DND-41 (cell line): ENCODE results near the gene SEMA4C.

Experiments
- EZH2 ChIP-seq: IDR thresholded peaks from 3 replicates; pipeline ENCODE4 v1.6.1; 2012; ENCODE audit warnings: borderline replicate concordance, low read depth, mild to moderate bottlenecking, moderate library complexity, low read length, inconsistent platforms; ENCODE audit not compliant: severe bottlenecking
- TF ChIP-seq, protein P1 (sequence below): IDR thresholded peaks from 2 replicates; pipeline ENCODE4 v1.5.1; 2012; ENCODE audit warnings: borderline replicate concordance, low read length, moderate library complexity, mild to moderate bottlenecking; ENCODE audit not compliant: poor library complexity, severe bottlenecking; ENCODE audit errors: extremely low read depth

DNA sequence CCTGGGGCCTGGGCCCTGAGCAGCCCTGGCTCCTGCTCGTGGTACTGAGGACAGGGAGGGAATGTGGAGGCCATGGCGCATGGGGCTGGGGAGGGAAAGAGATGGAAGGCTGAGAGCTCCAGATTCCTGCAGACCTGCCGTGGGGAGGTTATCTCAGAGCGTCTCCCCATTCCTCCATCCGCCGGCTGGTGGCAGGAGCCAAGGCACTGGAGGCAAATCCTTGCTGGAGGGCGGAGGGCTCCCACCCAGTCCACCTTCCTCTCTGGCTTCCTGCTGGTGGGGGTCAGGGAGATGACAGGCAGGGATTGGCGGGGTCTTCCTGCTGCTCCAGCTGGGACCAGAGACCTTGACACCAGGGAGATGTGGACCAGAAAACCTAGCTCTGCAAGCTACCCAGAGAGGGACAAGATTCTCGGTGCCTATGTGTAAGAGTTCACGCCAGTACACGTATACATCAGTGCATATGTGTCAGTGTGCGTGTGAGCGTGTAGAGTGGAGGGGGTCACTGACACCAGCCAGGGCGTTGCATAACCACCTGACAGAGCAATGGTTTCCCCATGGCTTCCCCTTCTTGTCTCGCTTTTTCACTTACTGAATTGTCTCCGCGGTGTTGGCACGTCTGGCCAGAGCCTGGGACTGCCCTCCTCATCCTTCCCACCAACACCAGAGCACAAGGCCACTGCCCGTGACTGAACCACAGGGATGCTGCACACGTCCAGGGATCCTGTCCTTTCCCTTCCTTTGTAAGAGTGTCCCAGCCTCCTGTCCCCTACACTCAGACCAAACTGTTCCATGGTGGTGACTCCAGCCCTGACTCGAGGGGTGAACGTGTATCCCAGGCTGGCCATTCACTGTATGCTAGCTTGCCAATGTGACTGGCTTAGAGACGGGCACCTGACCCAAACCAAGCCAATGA is 15.8 kb upstream of the SEMA4C start:
- TF ChIP-seq, protein P1, sequence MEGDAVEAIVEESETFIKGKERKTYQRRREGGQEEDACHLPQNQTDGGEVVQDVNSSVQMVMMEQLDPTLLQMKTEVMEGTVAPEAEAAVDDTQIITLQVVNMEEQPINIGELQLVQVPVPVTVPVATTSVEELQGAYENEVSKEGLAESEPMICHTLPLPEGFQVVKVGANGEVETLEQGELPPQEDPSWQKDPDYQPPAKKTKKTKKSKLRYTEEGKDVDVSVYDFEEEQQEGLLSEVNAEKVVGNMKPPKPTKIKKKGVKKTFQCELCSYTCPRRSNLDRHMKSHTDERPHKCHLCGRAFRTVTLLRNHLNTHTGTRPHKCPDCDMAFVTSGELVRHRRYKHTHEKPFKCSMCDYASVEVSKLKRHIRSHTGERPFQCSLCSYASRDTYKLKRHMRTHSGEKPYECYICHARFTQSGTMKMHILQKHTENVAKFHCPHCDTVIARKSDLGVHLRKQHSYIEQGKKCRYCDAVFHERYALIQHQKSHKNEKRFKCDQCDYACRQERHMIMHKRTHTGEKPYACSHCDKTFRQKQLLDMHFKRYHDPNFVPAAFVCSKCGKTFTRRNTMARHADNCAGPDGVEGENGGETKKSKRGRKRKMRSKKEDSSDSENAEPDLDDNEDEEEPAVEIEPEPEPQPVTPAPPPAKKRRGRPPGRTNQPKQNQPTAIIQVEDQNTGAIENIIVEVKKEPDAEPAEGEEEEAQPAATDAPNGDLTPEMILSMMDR = no peak
- no peak for TF ChIP-seq EZH2
